Measurements from ENCODE around the gene JCAD. TPM values are rescaled to one million over a fixed set of nuclear protein-coding genes. Genes with fewer than 3 reads are reported as not detected.

The JCAD gene
- total and polyA plus RNA-seq, 2 experiments from 2014 or later = 17.2 to 44.3 TPM

GRCh38 chr10:30002426-30003266 lies 56.7 kb downstream of the JCAD start:
- peaks cover 15% of the 10 kb centered on the region for H3K4me1 ChIP-seq (ENCODE audit: low read depth)
- TF ChIP-seq CTCF (IDR thresholded peaks at IDR 0.05; ENCODE audit: low read depth, low read length) = peak; percentile 93
- no peaks in the 10 kb centered on the region for H3K36me3 ChIP-seq
- H3K9me3 ChIP-seq (ENCODE audit: low read depth) = no peaks in the 10 kb centered on the region
- H3K27me3 ChIP-seq = no peaks in the 10 kb centered on the region
- no peak overlapping the region for H3K27ac ChIP-seq
- no peak overlapping the region for H3K4me3 ChIP-seq
- DNase-seq (ENCODE audit: low read depth in 1 of 2, low spot score in 1 of 2) = peak; percentile 86 to 88

- no peaks in the 10 kb centered on the region for H3K36me3 ChIP-seq
- peaks cover 9% of the 10 kb centered on the region for H3K4me1 ChIP-seq (ENCODE audit: low read depth)
- TF ChIP-seq CTCF (IDR thresholded peaks at IDR 0.05; ENCODE audit: low read depth, low read length) = no peak
- no peaks in the 10 kb centered on the region for H3K9me3 ChIP-seq (ENCODE audit: low read depth)
- no peaks in the 10 kb centered on the region for H3K27me3 ChIP-seq
- peak in 1 of 2 donors; percentile 97 for DNase-seq (ENCODE audit: low read depth in 1 of 2, low spot score in 1 of 2)
- no peak overlapping the region for H3K4me3 ChIP-seq
- H3K27ac ChIP-seq = no peak overlapping the region
These were observed 58.4 kb downstream of the JCAD start for GRCh38 chr10:30000802-30001571.

GRCh38 chr10:29998142-29998808 lies 61.1 kb downstream of the JCAD start:
- H3K27ac ChIP-seq = no peak overlapping the region
- no peaks in the 10 kb centered on the region for H3K27me3 ChIP-seq
- peak; percentile 100 for TF ChIP-seq CTCF (IDR thresholded peaks at IDR 0.05; ENCODE audit: low read depth, low read length)
- H3K9me3 ChIP-seq (ENCODE audit: low read depth) = no peaks in the 10 kb centered on the region
- H3K36me3 ChIP-seq = no peaks in the 10 kb centered on the region
- DNase-seq (ENCODE audit: low read depth in 1 of 2, low spot score in 1 of 2) = peak; percentile 85 to 90
- H3K4me1 ChIP-seq (ENCODE audit: low read depth) = peaks cover 23% of the 10 kb centered on the region
- H3K4me3 ChIP-seq = no peak overlapping the region

GRCh38 chr10:29994811-29995210 lies 64.6 kb downstream of the JCAD start:
- no peak overlapping the region for H3K4me3 ChIP-seq
- TF ChIP-seq CTCF (IDR thresholded peaks at IDR 0.05; ENCODE audit: low read depth, low read length) = no peak
- H3K27me3 ChIP-seq = no peaks in the 10 kb centered on the region
- no peaks in the 10 kb centered on the region for H3K9me3 ChIP-seq (ENCODE audit: low read depth)
- no peak for DNase-seq (ENCODE audit: low read depth in 1 of 2, low spot score in 1 of 2)
- H3K4me1 ChIP-seq (ENCODE audit: low read depth) = peaks cover 27% of the 10 kb centered on the region
- no peaks in the 10 kb centered on the region for H3K36me3 ChIP-seq
- H3K27ac ChIP-seq = no peak overlapping the region

GRCh38 chr10:29993319-29993915 lies 66.0 kb downstream of the JCAD start:
- no peaks in the 10 kb centered on the region for H3K9me3 ChIP-seq (ENCODE audit: low read depth)
- H3K27ac ChIP-seq = peak overlapping the region; percentile 75
- no peak overlapping the region for H3K4me3 ChIP-seq
- H3K27me3 ChIP-seq = no peaks in the 10 kb centered on the region
- H3K36me3 ChIP-seq = no peaks in the 10 kb centered on the region
- peak; percentile 39 to 46 for DNase-seq (ENCODE audit: low read depth in 1 of 2, low spot score in 1 of 2)
- no peak for TF ChIP-seq CTCF (IDR thresholded peaks at IDR 0.05; ENCODE audit: low read depth, low read length)
- H3K4me1 ChIP-seq (ENCODE audit: low read depth) = peaks cover 27% of the 10 kb centered on the region
